ENCODE data around the gene MYEF2.

The MYEF2 gene

GRCh38 chr15:48089702-48090101 lies 88.4 kb downstream of the MYEF2 start:
- DNase-seq (ENCODE audit: low read depth, low spot score): no peak

DNA sequence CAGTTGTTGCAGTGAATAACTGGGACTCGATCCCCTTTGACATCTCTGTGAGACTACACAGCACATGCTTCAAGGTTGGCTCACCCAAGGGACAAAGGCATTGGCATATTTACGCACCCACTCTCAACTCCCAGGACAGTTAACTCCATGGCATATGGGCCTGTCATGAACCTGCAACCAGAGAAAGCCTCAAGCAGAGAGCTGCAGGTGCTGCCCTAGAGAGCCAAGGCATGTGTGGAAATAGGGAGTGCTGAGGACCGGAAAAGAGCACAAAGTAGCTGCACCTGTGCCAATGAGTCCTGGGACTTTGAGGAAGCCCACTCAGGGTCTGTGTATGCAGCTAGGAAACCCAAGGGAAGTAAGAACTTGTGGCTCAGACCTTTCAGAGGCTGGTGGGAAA lies 90.3 kb downstream of the MYEF2 start:
- DNase-seq (ENCODE audit: low read depth, low spot score): no peak

DNA sequence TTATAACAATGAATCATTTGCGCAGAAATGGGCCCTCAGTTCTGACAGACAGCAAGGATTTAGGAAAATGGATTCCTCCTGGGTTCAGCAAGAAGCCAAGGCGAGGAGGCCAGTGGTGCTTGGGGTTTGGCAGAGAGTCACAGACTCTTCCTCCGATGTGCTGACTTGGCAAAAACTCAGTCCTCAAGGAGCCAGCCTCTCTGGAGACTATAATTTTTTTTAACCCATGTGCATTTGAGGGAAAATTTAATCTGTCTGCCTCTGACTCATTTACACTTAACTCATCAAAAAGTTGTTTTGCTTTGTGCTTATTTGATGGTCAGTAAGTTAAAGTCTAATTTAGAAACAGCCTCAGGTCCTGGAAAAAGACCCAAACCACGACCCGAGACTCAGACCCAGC lies 91.5 kb downstream of the MYEF2 start:
- no peak for DNase-seq (ENCODE audit: low read depth, low spot score)

GRCh38 chr15:48086133-48086532 lies 92.0 kb downstream of the MYEF2 start:
- DNase-seq (ENCODE audit: low read depth, low spot score): no peak

DNA sequence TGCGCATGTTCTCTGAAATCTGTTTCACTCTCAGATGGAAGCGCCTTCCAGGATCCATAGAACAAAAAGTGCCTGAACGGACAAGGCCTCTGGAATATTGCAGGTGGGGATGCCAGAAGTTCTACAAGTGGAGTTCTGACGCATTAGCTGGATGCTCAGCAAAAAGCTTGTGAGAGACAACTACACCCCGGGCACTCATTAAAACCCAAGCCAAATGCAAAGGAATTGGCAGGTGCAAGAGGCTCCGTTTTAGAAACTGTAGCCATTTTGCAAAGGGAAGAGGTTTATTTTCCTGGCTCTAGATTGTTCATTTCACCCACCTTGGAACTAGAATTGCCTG lies 92.5 kb downstream of the MYEF2 start:
- no peak for DNase-seq (ENCODE audit: low read depth, low spot score)

- DNase-seq (ENCODE audit: low read depth, low spot score): no peak
These were observed 93.1 kb downstream of the MYEF2 start for GRCh38 chr15:48084759-48085590.
